ENCODE measurements around the gene EMC10.
"Not testable (repeated sequence)": the region's sequence is repeated elsewhere in the genome, so short reads cannot be mapped to it uniquely, and the experiment has no call there.

The EMC10 gene

GRCh38 chr19:50476224-50476906 is at the start of gene EMC10, which contains the start of gene GARIN5A:
Gene EMC10, plus strand, starts transcription at chr19:50476507. Its CDS starts 38 bp downstream, at chr19:50476545.
Gene GARIN5A, minus strand, starts transcription at chr19:50476848. Its CDS starts 460 bp downstream, at chr19:50476388.
- peak; percentile 40 for DNase-seq

GRCh38 chr19:50427318-50427925 is 48.9 kb upstream of the EMC10 start:
- no peak for DNase-seq

- DNase-seq = no peak
Measured at GRCh38 chr19:50427997-50428425, 48.3 kb upstream of the EMC10 start.

GRCh38 chr19:50428772-50429463 is 47.4 kb upstream of the EMC10 start:
- DNase-seq = no peak

- DNase-seq = no peak
Measured at GRCh38 chr19:50430888-50431342, 45.4 kb upstream of the EMC10 start.

GRCh38 chr19:50431343-50432220 is 44.7 kb upstream of the EMC10 start:
- peak; percentile 19 for DNase-seq

- no peak for DNase-seq
Measured at GRCh38 chr19:50432221-50433028, 43.9 kb upstream of the EMC10 start, which contains the start of gene MYBPC2. Gene MYBPC2, plus strand, starts transcription at chr19:50432892. Its CDS starts 62 bp downstream, at chr19:50432954.

DNA sequence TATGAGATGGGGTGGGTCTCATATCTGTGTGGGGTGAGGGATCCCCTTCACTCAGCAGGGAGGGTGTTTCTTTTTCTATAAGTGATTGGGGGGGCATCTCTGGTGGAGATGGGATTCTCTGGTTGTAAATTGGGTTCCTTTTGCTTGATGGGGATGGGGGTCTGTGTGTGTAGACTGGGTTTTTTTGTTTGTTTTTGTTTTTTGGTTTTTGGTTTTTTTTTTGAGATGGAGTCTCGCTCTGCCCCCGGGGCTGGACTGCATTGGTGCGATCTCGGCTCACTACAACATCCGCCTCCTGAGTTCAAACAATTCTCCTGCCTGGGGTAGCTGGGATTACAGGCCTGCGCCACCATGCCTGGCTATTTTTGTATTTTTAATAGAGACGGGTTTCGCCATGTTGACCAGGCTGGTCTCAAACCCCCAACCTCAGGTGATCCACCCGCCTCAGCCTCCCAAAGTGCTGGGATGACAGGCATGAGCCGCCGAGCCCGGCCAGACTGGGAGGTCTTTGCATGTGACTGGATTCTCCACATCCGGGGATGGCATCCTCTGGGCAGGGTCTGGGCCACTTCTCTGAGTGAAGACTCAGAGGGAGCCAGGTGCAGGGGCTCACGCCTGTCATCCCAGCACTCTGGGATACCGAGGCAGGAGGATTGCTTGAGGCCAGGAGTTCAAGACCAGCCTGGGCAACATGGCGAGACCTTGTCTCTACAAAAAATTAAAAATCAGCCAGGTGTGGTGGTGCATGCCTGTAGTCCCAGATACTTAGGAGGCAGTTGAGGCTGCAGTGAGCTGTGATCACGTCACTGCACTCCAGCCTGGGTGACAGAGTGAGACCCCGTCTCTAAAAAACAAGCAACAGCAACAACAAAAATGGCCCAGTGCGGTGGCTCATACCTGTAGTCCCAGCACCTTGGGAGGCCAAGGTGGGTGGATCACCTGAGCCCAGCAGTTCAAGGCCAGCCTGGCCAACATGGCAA is 42.8 kb upstream of the EMC10 start:
- no peak for DNase-seq

DNA sequence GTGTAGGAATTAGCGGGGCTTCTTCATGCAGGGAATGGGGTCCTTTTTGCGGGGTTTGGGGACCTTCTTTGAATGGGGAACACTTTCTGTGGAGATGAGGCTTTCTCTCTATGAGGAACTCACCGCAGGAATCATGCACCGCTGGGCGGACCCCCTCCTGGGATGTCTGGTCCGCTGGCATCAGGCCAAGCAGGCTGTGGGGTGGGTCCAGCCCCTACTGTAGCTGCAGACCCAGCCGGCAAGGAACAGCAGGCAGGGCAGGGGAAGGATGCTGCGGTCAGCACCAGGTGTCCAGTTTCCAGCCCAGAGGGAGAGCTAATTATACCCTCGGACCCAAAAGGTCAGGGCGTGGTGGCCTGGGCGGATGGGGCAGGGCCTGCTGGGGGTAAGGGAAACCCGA is 41.8 kb upstream of the EMC10 start:
- no peak for DNase-seq

DNA sequence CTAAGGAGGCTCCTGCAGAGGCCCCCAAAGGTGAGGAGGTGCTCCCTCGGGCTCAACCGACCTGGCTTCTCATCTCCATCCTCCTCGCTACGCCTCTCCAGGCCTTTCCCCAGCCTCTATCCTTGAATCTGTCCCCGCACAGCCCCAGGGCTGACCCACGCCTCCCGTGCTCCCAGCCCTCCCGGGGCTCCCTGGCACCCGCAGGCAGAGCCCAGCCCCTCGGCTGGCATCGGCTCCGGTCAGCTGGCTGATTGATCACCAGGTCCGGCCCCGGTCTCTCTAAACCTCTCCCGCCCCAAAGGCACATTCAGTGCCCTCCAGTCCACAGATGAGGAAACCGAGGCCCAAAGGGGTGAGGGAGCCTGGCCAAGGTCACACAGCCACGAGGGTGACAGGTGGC is 41.1 kb upstream of the EMC10 start:
- no peak for DNase-seq

GRCh38 chr19:50435627-50436026 is 40.7 kb upstream of the EMC10 start:
- DNase-seq = no peak

DNA sequence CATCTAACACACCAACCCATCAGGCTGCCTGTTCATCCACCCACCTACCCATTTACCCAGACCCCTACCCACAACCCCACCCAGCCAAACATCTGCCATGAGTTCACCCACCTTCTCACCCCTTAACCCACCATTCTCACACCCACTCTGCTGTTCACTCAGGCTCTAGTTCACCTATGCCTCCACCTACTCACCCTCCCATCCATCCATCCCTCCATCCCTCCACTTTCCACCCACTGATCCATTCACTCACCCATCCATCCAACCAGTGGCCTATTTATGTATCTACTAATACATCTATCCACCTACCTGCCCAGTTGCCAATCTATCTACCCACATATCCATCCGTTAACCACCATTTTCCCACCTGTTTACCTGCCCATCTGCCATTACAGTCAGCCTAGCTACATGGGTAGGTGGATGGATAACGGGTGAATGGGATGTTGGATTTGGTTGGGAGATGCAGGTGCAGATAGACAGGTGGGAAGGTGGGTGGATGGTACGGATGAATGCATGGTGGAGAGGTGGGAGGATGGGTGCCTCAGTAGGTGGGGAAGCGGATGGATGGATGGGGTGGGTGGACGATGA is 38.4 kb upstream of the EMC10 start:
- no peak for DNase-seq

GRCh38 chr19:50439130-50439529 is 37.2 kb upstream of the EMC10 start:
- not testable (repeated sequence) for DNase-seq

GRCh38 chr19:50444059-50444458 is 32.2 kb upstream of the EMC10 start:
- DNase-seq = no peak

GRCh38 chr19:50447053-50447452 is 29.3 kb upstream of the EMC10 start:
- no peak for DNase-seq

GRCh38 chr19:50447750-50448149 is 28.6 kb upstream of the EMC10 start:
- DNase-seq = no peak

DNA sequence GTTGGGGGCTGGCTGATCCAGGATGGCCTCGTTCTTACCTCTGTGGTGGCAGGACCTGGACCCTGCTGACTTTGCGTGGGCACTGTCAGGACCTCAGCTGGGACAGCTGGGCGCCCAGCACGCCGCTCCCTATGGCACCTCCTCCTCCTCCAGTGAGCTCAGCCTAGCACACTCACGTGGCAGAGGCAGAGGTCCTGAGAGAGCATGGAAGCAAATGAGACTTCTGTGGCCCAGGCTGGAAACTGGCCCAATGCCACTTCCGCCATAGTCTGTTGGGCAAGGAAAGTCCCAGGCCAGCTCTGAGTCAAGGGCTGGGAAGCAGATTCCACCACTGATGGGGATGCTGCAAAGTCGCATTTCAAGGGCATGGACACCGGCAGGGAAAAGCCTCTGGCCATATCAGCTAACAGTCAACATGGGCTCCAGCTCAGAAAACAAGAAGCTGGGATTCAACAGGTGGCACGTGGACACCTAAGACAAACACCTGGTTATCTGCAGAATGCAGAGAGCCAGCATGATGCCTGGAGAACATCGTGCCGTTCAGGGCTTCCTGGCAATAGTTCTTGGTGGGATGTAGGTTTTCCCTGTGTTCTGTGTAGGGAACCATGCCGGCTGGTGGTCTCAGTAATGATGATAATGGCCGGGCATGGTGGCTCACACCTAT is 26.9 kb upstream of the EMC10 start:
- DNase-seq = no peak

DNA sequence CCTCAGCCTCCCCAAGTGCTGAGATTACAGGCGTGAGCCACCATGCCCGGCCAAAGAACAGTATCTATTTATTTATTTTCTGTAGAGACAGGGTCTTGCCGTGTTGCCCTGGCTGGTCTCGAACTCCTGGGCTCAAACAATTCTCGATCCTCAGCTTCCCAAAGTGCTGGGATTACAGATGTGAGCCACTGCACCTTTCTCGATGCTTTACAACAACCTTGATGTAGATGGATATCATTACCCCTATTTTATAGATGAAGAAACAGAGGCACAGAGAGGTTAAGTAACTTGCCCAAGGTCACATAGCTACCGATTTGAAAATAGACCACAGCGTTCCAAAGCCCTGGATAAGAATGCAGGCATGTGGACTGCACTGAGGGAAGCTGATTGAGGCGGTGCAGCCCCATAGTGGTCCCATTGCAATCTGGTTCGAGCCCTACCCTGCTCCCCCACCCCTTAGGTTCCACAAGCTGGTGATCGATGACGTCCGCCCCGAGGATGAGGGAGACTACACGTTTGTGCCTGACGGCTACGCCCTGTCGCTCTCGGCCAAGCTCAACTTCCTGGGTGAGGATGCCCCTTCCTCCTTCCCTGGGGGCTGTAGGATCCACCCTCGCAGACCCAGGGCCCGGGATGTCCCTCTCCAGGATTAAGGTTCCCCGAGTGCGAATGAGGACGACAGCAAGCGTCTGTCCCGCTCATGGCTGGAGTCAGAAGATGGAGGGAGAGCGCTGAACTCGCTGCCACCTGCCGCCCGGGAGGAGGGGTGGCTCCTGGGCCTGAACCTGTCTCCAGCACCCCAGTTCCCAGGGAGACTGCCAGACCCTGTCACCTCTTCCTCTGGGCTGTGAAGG is 25.7 kb upstream of the EMC10 start:
- DNase-seq = no peak

- no peak for DNase-seq
Measured at GRCh38 chr19:50451223-50451534, 25.1 kb upstream of the EMC10 start.
